COR-L47 (cell line): ENCODE data around the gene RCOR1.
"Not testable (repeated sequence)": the region's sequence is repeated elsewhere in the genome, so short reads cannot be mapped to it uniquely, and the experiment has no call there.

Experiments
- DNase-seq: peaks from one replicate; lab custom pipeline; 2025; lab: John Stamatoyannopoulos, UW

RCOR1 gene

GRCh38 chr14:102751088-102751487 lies 158.6 kb downstream of the RCOR1 start:
- no peak for DNase-seq

- DNase-seq, result no peak
Observed at GRCh38 chr14:102752239-102752847, 159.9 kb downstream of the RCOR1 start.

GRCh38 chr14:102754370-102755262 lies 162.2 kb downstream of the RCOR1 start:
- no peak for DNase-seq

- DNase-seq, result no peak
Observed at GRCh38 chr14:102757646-102758045, 165.2 kb downstream of the RCOR1 start.

- DNase-seq, result no peak
Observed at GRCh38 chr14:102758087-102758486, 165.6 kb downstream of the RCOR1 start.

GRCh38 chr14:102759456-102760187 lies 167.2 kb downstream of the RCOR1 start:
- DNase-seq, result peak; percentile 58

GRCh38 chr14:102760496-102761193 lies 168.2 kb downstream of the RCOR1 start:
- DNase-seq, result no peak

- DNase-seq, result no peak
Observed at GRCh38 chr14:102761206-102761605, 168.8 kb downstream of the RCOR1 start.

- DNase-seq, result no peak
Observed at GRCh38 chr14:102764220-102764671, 171.8 kb downstream of the RCOR1 start.

- DNase-seq, result not testable (repeated sequence)
Observed at GRCh38 chr14:102765770-102766169, 173.3 kb downstream of the RCOR1 start.

GRCh38 chr14:102768223-102769048 lies 176.0 kb downstream of the RCOR1 start:
- no peak for DNase-seq

- DNase-seq, result no peak
Observed at GRCh38 chr14:102769049-102769327, 176.5 kb downstream of the RCOR1 start.

- no peak for DNase-seq
Observed at GRCh38 chr14:102770147-102771123, 178.0 kb downstream of the RCOR1 start.

GRCh38 chr14:102771144-102771543 lies 178.7 kb downstream of the RCOR1 start:
- no peak for DNase-seq

- DNase-seq, result peak; percentile 30
Observed at GRCh38 chr14:102772781-102773570, 180.5 kb downstream of the RCOR1 start.

- DNase-seq, result peak; percentile 60
Observed at GRCh38 chr14:102774391-102775153, 182.1 kb downstream of the RCOR1 start.

- DNase-seq, result no peak
Observed at GRCh38 chr14:102775855-102776760, 183.7 kb downstream of the RCOR1 start.
